GM23338 (cell line): ENCODE results near the gene SEC16B. TPM values are rescaled to one million over a fixed set of nuclear protein-coding genes. Genes with fewer than 3 reads are reported as not detected.

ENCODE experiments used
- ATAC-seq: fragments of 200-7000 bp; cut with Tn5 transposase; 3 replicates; pipeline ENCODE4 v1.9.1; 2020
- DNase-seq: peaks from one replicate; pipeline ENCODE4 v3.0.0-alpha.2; 2015; ENCODE audit warnings: low spot score
- H2AFZ ChIP-seq: fragments of 200-600 bp; sonication (generic); 2 replicates; pipeline ENCODE4 v1.8.0; 2016; ENCODE audit warnings: antibody characterized with exemption, mild to moderate bottlenecking, moderate library complexity
- H3F3A ChIP-seq: fragments of 200-600 bp; sonication (generic); replicated peaks from 2 replicates; pipeline ENCODE4 v1.8.0; 2017; ENCODE audit warnings: antibody characterized with exemption, mixed run types, low read depth
- H3K27ac ChIP-seq: fragments of 200-600 bp; sonication (generic); 2 replicates; pipeline ENCODE4 v1.6.1; 2016; ENCODE audit warnings: low read depth
- H3K27me3 ChIP-seq: fragments of 200-600 bp; sonication (generic); 2 replicates; pipeline ENCODE4 v1.8.0; 2016; ENCODE audit warnings: mild to moderate bottlenecking, mixed run types, moderate library complexity; ENCODE audit not compliant: insufficient read depth
- H3K36me3 ChIP-seq: fragments of 200-600 bp; sonication (generic); 2 replicates; pipeline ENCODE4 v1.8.0; 2016; ENCODE audit warnings: mild to moderate bottlenecking; ENCODE audit not compliant: insufficient read depth
- H3K4me1 ChIP-seq: fragments of 200-600 bp; sonication (generic); 2 replicates; pipeline ENCODE4 v1.8.0; 2016; ENCODE audit warnings: mild to moderate bottlenecking, moderate library complexity; ENCODE audit not compliant: insufficient read depth
- H3K4me2 ChIP-seq: fragments of 200-600 bp; sonication (generic); 2 replicates; pipeline ENCODE4 v1.7.1; 2017; ENCODE audit warnings: mixed run types
- H3K4me3 ChIP-seq: fragments of 200-600 bp; sonication (generic); 2 replicates; pipeline ENCODE4 v1.6.1; 2016; ENCODE audit warnings: mixed run types
- H3K79me2 ChIP-seq: fragments of 200-600 bp; sonication (generic); replicated peaks from 2 replicates; pipeline ENCODE4 v1.8.0; 2017; ENCODE audit warnings: mild to moderate bottlenecking; ENCODE audit not compliant: insufficient read depth
- H3K9me2 ChIP-seq: fragments of 200-600 bp; sonication (generic); 2 replicates; pipeline ENCODE4 v1.8.0; 2017; ENCODE audit not compliant: insufficient read depth
- H4K20me1 ChIP-seq: fragments of 200-600 bp; sonication (generic); replicated peaks from 2 replicates; pipeline ENCODE4 v1.8.0; 2017; ENCODE audit warnings: mild to moderate bottlenecking; ENCODE audit not compliant: insufficient read depth
- H3K27ac Mint-ChIP-seq: 2 replicates; pipeline ENCODE4 v1.8.0; 2020; ENCODE audit warnings: inconsistent platforms, mild to moderate bottlenecking, moderate library complexity, mixed read lengths
- H3K27me3 Mint-ChIP-seq: 3 replicates; pipeline ENCODE4 v1.8.0; 2022; ENCODE audit warnings: low read depth, mild to moderate bottlenecking, moderate library complexity, mixed read lengths, inconsistent platforms; ENCODE audit not compliant: insufficient read depth, poor library complexity
- H3K36me3 Mint-ChIP-seq: 3 replicates; pipeline ENCODE4 v1.8.0; 2021; ENCODE audit warnings: low read depth, mild to moderate bottlenecking, inconsistent platforms, moderate library complexity, mixed read lengths
- H3K4me1 Mint-ChIP-seq: 3 replicates; pipeline ENCODE4 v1.8.0; 2020; ENCODE audit warnings: mild to moderate bottlenecking, inconsistent platforms, mixed read lengths
- H3K4me3 Mint-ChIP-seq: 3 replicates; pipeline ENCODE4 v1.8.0; 2021; ENCODE audit warnings: moderate library complexity, mild to moderate bottlenecking, inconsistent platforms, mixed read lengths
- H3K9me3 Mint-ChIP-seq: 3 replicates; pipeline ENCODE4 v1.8.0; 2020; ENCODE audit warnings: moderate library complexity, mild to moderate bottlenecking, inconsistent platforms, mixed read lengths
- CREB1 ChIP-seq: fragments of 250-450 bp; sonication (Bioruptor Pico); IDR thresholded peaks from 2 replicates; pipeline ENCODE4 v1.5.0; 2020; ENCODE audit warnings: low read depth, mild to moderate bottlenecking, moderate library complexity
- CTCF ChIP-seq, 2 experiments: fragments of 200-600 bp in 1 of 2; sonication (generic) in 1 of 2; conservative IDR thresholded peaks; 2 replicates each; pipeline versions ENCODE4 v1.5.1 to v1.6.1; 2016 to 2017; ENCODE audit warnings: antibody characterized with exemption in 2 of 2, low read depth in 2 of 2, mild to moderate bottlenecking in 2 of 2, moderate library complexity in 1 of 2
- EZH2 ChIP-seq: fragments of 200-600 bp; sonication (generic); IDR thresholded peaks from one replicate; pipeline ENCODE4 v1.8.0; 2017; ENCODE audit warnings: antibody characterized with exemption, mild to moderate bottlenecking, low read depth; ENCODE audit not compliant: unreplicated experiment
- EZH2phosphoT487 ChIP-seq: fragments of 200-600 bp; sonication (generic); IDR thresholded peaks from one replicate; pipeline ENCODE4 v1.8.1; 2018; ENCODE audit warnings: antibody characterized with exemption; ENCODE audit not compliant: unreplicated experiment
- JUNB ChIP-seq: IDR thresholded peaks from one replicate; pipeline ENCODE4 v1.6.1; 2016; ENCODE audit warnings: antibody characterized with exemption; ENCODE audit not compliant: unreplicated experiment
- NANOG ChIP-seq: IDR thresholded peaks from 2 replicates; pipeline ENCODE4 v1.6.1; 2016; ENCODE audit warnings: antibody characterized with exemption, borderline replicate concordance
- POLR2AphosphoS5 ChIP-seq: IDR thresholded peaks from 2 replicates; pipeline ENCODE4 v1.6.1; 2016; ENCODE audit warnings: antibody characterized with exemption, low read depth
- STAT1 ChIP-seq: IDR thresholded peaks from one replicate; pipeline ENCODE4 v1.6.1; 2016; ENCODE audit warnings: antibody characterized with exemption; ENCODE audit not compliant: unreplicated experiment
- ZNF114 ChIP-seq: fragments of 250-450 bp; sonication (Bioruptor Pico); IDR thresholded peaks from 2 replicates; pipeline ENCODE4 v1.5.0; 2020; ENCODE audit warnings: mild to moderate bottlenecking, moderate library complexity
- ZNF331 ChIP-seq: fragments of 250-450 bp; sonication (Bioruptor Pico); IDR thresholded peaks from 2 replicates; pipeline ENCODE4 v1.5.0; 2020; ENCODE audit warnings: low read depth, mild to moderate bottlenecking, moderate library complexity
- ZNF462 ChIP-seq: fragments of 250-450 bp; sonication (Bioruptor Pico); IDR thresholded peaks from 2 replicates; pipeline ENCODE4 v1.5.0; 2020; ENCODE audit warnings: mild to moderate bottlenecking, moderate library complexity
- polyA plus RNA-seq: library from polyadenylated mRNA; unstranded; fragments of >200 nt; fragmentation: Nextera tagmentation; extraction: Ambion mirVana; gene quantifications from 2 replicates; pipeline ENCODE4 v1.2.1, GENCODE V29; 2016
- total RNA-seq: library from RNA; depleted of rRNA; stranded (reverse); fragments of >200 nt; shearing (Covaris generic); gene quantifications from 2 replicates; pipeline ENCODE4 v1.2.3, GENCODE V29; 2014
- TF ChIP-seq, protein P1 (sequence below): IDR thresholded peaks from 2 replicates; pipeline ENCODE4 v1.6.1; 2016; ENCODE audit warnings: antibody characterized with exemption
- TF ChIP-seq, protein P2 (sequence below): IDR thresholded peaks from one replicate; pipeline ENCODE4 v1.6.1; 2018; ENCODE audit warnings: antibody characterized with exemption; ENCODE audit not compliant: unreplicated experiment

SEC16B gene
- total and polyA plus RNA-seq, 2 experiments from 2014 or later, result 0.29 to 1.2 TPM

GRCh38 chr1:177937931-177938330, 31.9 kb downstream of the SEC16B start:
- H3F3A ChIP-seq, result no peaks in the 10 kb centered on the region
- Mint-ChIP-seq H3K27ac (no peak overlapping the region), H3K9me3 (no peaks in the 10 kb centered on the region), H3K36me3 (no peaks in the 10 kb centered on the region), H3K4me1 (no peaks in the 10 kb centered on the region; the same call in 2 of the 3 replicates), H3K27me3 (peaks cover under 1% of the 10 kb centered on the region), H3K4me3 (no peak overlapping the region)
- no peak overlapping the region for H2AFZ ChIP-seq
- TF ChIP-seq POLR2AphosphoS5, result no peak
- no peak for TF ChIP-seq STAT1
- TF ChIP-seq ZNF114 (CRISPR knock-in tag), result no peak
- TF ChIP-seq CTCF (conservative IDR thresholded peaks at IDR 0.05; ENCODE audit: low read depth in 2 of 2), result no peak
- TF ChIP-seq, protein P1, sequence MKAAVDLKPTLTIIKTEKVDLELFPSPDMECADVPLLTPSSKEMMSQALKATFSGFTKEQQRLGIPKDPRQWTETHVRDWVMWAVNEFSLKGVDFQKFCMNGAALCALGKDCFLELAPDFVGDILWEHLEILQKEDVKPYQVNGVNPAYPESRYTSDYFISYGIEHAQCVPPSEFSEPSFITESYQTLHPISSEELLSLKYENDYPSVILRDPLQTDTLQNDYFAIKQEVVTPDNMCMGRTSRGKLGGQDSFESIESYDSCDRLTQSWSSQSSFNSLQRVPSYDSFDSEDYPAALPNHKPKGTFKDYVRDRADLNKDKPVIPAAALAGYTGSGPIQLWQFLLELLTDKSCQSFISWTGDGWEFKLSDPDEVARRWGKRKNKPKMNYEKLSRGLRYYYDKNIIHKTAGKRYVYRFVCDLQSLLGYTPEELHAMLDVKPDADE, result no peak
- no peak for TF ChIP-seq ZNF462 (CRISPR knock-in tag)
- TF ChIP-seq EZH2, result no peak
- TF ChIP-seq NANOG, result no peak
- no peak for TF ChIP-seq CREB1 (CRISPR knock-in tag)
- no peak for TF ChIP-seq EZH2phosphoT487
- TF ChIP-seq, protein P2, sequence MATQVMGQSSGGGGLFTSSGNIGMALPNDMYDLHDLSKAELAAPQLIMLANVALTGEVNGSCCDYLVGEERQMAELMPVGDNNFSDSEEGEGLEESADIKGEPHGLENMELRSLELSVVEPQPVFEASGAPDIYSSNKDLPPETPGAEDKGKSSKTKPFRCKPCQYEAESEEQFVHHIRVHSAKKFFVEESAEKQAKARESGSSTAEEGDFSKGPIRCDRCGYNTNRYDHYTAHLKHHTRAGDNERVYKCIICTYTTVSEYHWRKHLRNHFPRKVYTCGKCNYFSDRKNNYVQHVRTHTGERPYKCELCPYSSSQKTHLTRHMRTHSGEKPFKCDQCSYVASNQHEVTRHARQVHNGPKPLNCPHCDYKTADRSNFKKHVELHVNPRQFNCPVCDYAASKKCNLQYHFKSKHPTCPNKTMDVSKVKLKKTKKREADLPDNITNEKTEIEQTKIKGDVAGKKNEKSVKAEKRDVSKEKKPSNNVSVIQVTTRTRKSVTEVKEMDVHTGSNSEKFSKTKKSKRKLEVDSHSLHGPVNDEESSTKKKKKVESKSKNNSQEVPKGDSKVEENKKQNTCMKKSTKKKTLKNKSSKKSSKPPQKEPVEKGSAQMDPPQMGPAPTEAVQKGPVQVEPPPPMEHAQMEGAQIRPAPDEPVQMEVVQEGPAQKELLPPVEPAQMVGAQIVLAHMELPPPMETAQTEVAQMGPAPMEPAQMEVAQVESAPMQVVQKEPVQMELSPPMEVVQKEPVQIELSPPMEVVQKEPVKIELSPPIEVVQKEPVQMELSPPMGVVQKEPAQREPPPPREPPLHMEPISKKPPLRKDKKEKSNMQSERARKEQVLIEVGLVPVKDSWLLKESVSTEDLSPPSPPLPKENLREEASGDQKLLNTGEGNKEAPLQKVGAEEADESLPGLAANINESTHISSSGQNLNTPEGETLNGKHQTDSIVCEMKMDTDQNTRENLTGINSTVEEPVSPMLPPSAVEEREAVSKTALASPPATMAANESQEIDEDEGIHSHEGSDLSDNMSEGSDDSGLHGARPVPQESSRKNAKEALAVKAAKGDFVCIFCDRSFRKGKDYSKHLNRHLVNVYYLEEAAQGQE, result no peak
- no peak for TF ChIP-seq JUNB
- no peak for TF ChIP-seq ZNF331
- H3K4me1 ChIP-seq, result no peaks in the 10 kb centered on the region
- H4K20me1 ChIP-seq, result no peaks in the 10 kb centered on the region
- DNase-seq, result no peak
- no peak overlapping the region for H3K4me3 ChIP-seq
- no peaks in the 10 kb centered on the region for H3K36me3 ChIP-seq
- H3K27me3 ChIP-seq, result no peaks in the 10 kb centered on the region
- H3K79me2 ChIP-seq, result no peaks in the 10 kb centered on the region
- no peak overlapping the region for H3K27ac ChIP-seq
- no peak for ATAC-seq
- no peaks in the 10 kb centered on the region for H3K9me2 ChIP-seq
- no peak overlapping the region for H3K4me2 ChIP-seq
